UCSD-AML1 (cell line): Measurements from ENCODE around the gene GALNT10.

Source experiments
- DNase-seq: peaks from one replicate; lab custom pipeline; 2025; ENCODE audit not compliant: unreplicated experiment; lab: John Stamatoyannopoulos, UW

The GALNT10 gene

GRCh38 chr5:154230526-154230925 is 40.0 kb downstream of the GALNT10 start:
- DNase-seq: no peak

- DNase-seq: no peak
These were observed 44.0 kb downstream of the GALNT10 start for GRCh38 chr5:154234551-154234950.

- no peak for DNase-seq
These were observed 45.5 kb downstream of the GALNT10 start for GRCh38 chr5:154236011-154236410.

GRCh38 chr5:154236536-154237375 is 46.2 kb downstream of the GALNT10 start:
- DNase-seq: no peak

GRCh38 chr5:154237376-154237743 is 46.8 kb downstream of the GALNT10 start:
- DNase-seq: no peak

- DNase-seq: no peak
These were observed 47.4 kb downstream of the GALNT10 start for GRCh38 chr5:154237946-154238345.

GRCh38 chr5:154238776-154239481 is 48.4 kb downstream of the GALNT10 start:
- no peak for DNase-seq

- DNase-seq: no peak
These were observed 50.1 kb downstream of the GALNT10 start for GRCh38 chr5:154240595-154240994.

- DNase-seq: no peak
These were observed 50.5 kb downstream of the GALNT10 start for GRCh38 chr5:154241021-154241420.

- DNase-seq: no peak
These were observed 51.9 kb downstream of the GALNT10 start for GRCh38 chr5:154242442-154242841.

GRCh38 chr5:154242964-154243376 is 52.4 kb downstream of the GALNT10 start:
- DNase-seq: no peak

- DNase-seq: no peak
These were observed 53.2 kb downstream of the GALNT10 start for GRCh38 chr5:154243736-154244135.

GRCh38 chr5:154244476-154244875 is 53.9 kb downstream of the GALNT10 start:
- no peak for DNase-seq

- DNase-seq: no peak
These were observed 58.2 kb downstream of the GALNT10 start for GRCh38 chr5:154248691-154249090.

- DNase-seq: no peak
These were observed 59.3 kb downstream of the GALNT10 start for GRCh38 chr5:154249826-154250225.

GRCh38 chr5:154251529-154251928 is 61.0 kb downstream of the GALNT10 start:
- DNase-seq: no peak

- DNase-seq: no peak
These were observed 63.3 kb downstream of the GALNT10 start for GRCh38 chr5:154253807-154254206.

- no peak for DNase-seq
These were observed 64.4 kb downstream of the GALNT10 start for GRCh38 chr5:154254896-154255295.

GRCh38 chr5:154257046-154257445 is 66.5 kb downstream of the GALNT10 start:
- DNase-seq: no peak

- DNase-seq: no peak
These were observed 68.1 kb downstream of the GALNT10 start for GRCh38 chr5:154258531-154259217.

- DNase-seq: no peak
These were observed 69.8 kb downstream of the GALNT10 start for GRCh38 chr5:154260224-154260927.
